Natural killer cell (primary cell): Measurements from ENCODE around the gene SLC6A18. TPM values are rescaled to one million over a fixed set of nuclear protein-coding genes. Genes with fewer than 3 reads are reported as not detected.

ENCODE experiments used
- ATAC-seq, 3 donors: fragments of 150-1000 bp in 2 of 3; fragments of 200-7000 bp in 1 of 3; cut with Tn5 transposase; 1 replicate in 1 of 3; 2 replicates in 2 of 3; pipeline ENCODE4 v1.10.0; 2021; ENCODE audit warnings: mild to moderate bottlenecking in 2 of 3, moderate library complexity in 2 of 3
- DNase-seq, 2 donors: peaks; one replicate each; pipeline versions ENCODE4 v3.0.0 to v3.0.0-alpha.2; 2013 to 2021; ENCODE audit warnings: mixed read lengths in 1 of 2
- H3K27ac ChIP-seq: one replicate; pipeline ENCODE4 v1.5.1; 2013; ENCODE audit warnings: mild to moderate bottlenecking, low read length
- H3K27me3 ChIP-seq: one replicate; pipeline ENCODE4 v1.6.1; 2013; ENCODE audit warnings: low read length; ENCODE audit not compliant: control insufficient read depth, insufficient read depth
- H3K36me3 ChIP-seq: one replicate; pipeline ENCODE4 v1.6.1; 2013; ENCODE audit warnings: low read length; ENCODE audit not compliant: control insufficient read depth, insufficient read depth
- H3K4me1 ChIP-seq: one replicate; pipeline ENCODE4 v1.6.1; 2013; ENCODE audit warnings: low read length; ENCODE audit not compliant: control insufficient read depth, insufficient read depth
- H3K4me3 ChIP-seq: one replicate; pipeline ENCODE4 v1.5.1; 2013; ENCODE audit warnings: low read length
- H3K9me3 ChIP-seq: one replicate; pipeline ENCODE4 v1.6.1; 2013; ENCODE audit warnings: low read length; ENCODE audit not compliant: control insufficient read depth, insufficient read depth
- H3K27ac Mint-ChIP-seq, 2 donors: one replicate each; pipeline ENCODE4 v1.8.0; 2022; ENCODE audit warnings: mild to moderate bottlenecking in 2 of 2, mixed read lengths in 2 of 2, moderate library complexity in 1 of 2
- H3K27me3 Mint-ChIP-seq, 2 donors: one replicate each; pipeline ENCODE4 v1.8.0; 2022; ENCODE audit warnings: low read depth in 2 of 2, mixed read lengths in 2 of 2
- H3K36me3 Mint-ChIP-seq: one replicate; pipeline ENCODE4 v1.8.0; 2022; ENCODE audit warnings: mixed read lengths
- H3K4me1 Mint-ChIP-seq, 2 donors: one replicate each; pipeline ENCODE4 v1.8.0; 2022; ENCODE audit warnings: mixed read lengths in 2 of 2
- H3K4me3 Mint-ChIP-seq: one replicate; pipeline ENCODE4 v1.8.0; 2022; ENCODE audit warnings: mild to moderate bottlenecking, moderate library complexity, mixed read lengths
- H3K9me3 Mint-ChIP-seq, 2 donors: one replicate each; pipeline ENCODE4 v1.8.0; 2022; ENCODE audit warnings: mixed read lengths in 2 of 2
- WGBS: methylation state at CpG from one replicate; pipeline ENCODE4 v1.1.7; 2013; ENCODE audit warnings: missing lambda C conversion rate; ENCODE audit not compliant: insufficient coverage; 5-methylcytosine and 5-hydroxymethylcytosine counted together
- intact Hi-C: fragments of 100-400 bp; cut with micrococcal nuclease; formaldehyde crosslinking; loops from one replicate; pipeline ENCODE4 v1.14.2; 2022
- total RNA-seq, 4 donors: library from RNA; stranded (reverse); fragments of 120-200 nt in 1 of 4; gene quantifications; one replicate each; pipeline versions ENCODE4 v1.2.3 to v1.2.4, GENCODE V29; 2013 to 2022
- TF ChIP-seq, protein P1 (sequence below): fragments of 200-600 bp; IDR thresholded peaks from one replicate; pipeline ENCODE4 v1.8.0; 2022; ENCODE audit warnings: antibody characterized with exemption

SLC6A18 gene
- total RNA-seq, 3 donors from 2014 or later (not counting 1 experiment from before 2014, with no cell fraction given): not detected

GRCh38 chr5:1256776-1257175 is 31.6 kb downstream of the SLC6A18 start:
- Mint-ChIP-seq H3K36me3 (no peaks in the 10 kb centered on the region), H3K4me3 (no peak overlapping the region), H3K4me1 (peaks cover 7 to 16% of the 10 kb centered on the region in 2 donors), H3K9me3 (no peaks in the 10 kb centered on the region), H3K27me3 (peaks cover 0 to 10% of the 10 kb centered on the region in 2 donors), H3K27ac (no peak overlapping the region)
- no peak overlapping the region for H3K27ac ChIP-seq
- WGBS: 94% methylated on average over 23 of the region's 23 CpGs
- H3K4me1 ChIP-seq: peaks cover 12% of the 10 kb centered on the region
- no peaks in the 10 kb centered on the region for H3K9me3 ChIP-seq
- intact Hi-C loops: no loop called here
- DNase-seq (no peak), ATAC-seq (no peak)
- TF ChIP-seq, protein P1, sequence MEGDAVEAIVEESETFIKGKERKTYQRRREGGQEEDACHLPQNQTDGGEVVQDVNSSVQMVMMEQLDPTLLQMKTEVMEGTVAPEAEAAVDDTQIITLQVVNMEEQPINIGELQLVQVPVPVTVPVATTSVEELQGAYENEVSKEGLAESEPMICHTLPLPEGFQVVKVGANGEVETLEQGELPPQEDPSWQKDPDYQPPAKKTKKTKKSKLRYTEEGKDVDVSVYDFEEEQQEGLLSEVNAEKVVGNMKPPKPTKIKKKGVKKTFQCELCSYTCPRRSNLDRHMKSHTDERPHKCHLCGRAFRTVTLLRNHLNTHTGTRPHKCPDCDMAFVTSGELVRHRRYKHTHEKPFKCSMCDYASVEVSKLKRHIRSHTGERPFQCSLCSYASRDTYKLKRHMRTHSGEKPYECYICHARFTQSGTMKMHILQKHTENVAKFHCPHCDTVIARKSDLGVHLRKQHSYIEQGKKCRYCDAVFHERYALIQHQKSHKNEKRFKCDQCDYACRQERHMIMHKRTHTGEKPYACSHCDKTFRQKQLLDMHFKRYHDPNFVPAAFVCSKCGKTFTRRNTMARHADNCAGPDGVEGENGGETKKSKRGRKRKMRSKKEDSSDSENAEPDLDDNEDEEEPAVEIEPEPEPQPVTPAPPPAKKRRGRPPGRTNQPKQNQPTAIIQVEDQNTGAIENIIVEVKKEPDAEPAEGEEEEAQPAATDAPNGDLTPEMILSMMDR: no peak
- H3K36me3 ChIP-seq: no peaks in the 10 kb centered on the region
- no peaks in the 10 kb centered on the region for H3K27me3 ChIP-seq
- no peak overlapping the region for H3K4me3 ChIP-seq

- intact Hi-C loops: no loop called here
- peaks cover 12% of the 10 kb centered on the region for H3K4me1 ChIP-seq
- WGBS: 89% methylated on average over 17 of the region's 17 CpGs
- H3K27ac ChIP-seq: no peak overlapping the region
- H3K36me3 Mint-ChIP-seq: no peaks in the 10 kb centered on the region
- H3K27me3 Mint-ChIP-seq: peaks cover 0 to 7% of the 10 kb centered on the region in 2 donors
- H3K9me3 ChIP-seq: no peaks in the 10 kb centered on the region
- H3K4me3 ChIP-seq: no peak overlapping the region
- peaks cover 7 to 11% of the 10 kb centered on the region in 2 donors for H3K4me1 Mint-ChIP-seq
- TF ChIP-seq, protein P1: no peak
- ATAC-seq: no peak
- H3K27ac Mint-ChIP-seq: no peak overlapping the region
- H3K9me3 Mint-ChIP-seq: no peaks in the 10 kb centered on the region
- H3K4me3 Mint-ChIP-seq: no peak overlapping the region
- H3K36me3 ChIP-seq: no peaks in the 10 kb centered on the region
- no peak for DNase-seq
- H3K27me3 ChIP-seq: no peaks in the 10 kb centered on the region
These were observed 32.2 kb downstream of the SLC6A18 start for GRCh38 chr5:1257363-1257762.

DNA sequence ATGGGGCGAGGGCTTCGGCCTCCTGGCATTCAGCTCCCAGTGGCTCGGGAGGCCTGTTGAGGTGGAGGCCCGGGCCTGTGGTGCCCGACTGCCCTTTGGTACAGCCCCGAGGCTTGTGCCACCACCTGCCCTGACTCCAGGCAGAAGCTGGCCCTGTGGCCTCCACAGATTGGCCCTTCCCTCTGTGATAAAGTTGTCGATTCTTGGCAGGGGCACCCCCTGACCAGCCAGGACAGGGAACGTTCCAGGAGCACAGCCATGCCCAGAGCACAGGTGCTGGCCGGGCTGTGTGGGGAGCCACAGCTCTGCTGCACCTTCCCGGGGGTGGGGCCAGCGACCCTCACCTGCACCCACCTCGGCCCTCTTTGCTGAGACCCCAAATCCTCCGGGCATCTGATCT is 32.7 kb downstream of the SLC6A18 start:
- WGBS: 93% methylated on average over 13 of the region's 13 CpGs

More for the DNA sequence above, 32.7 kb downstream of the SLC6A18 start:
- intact Hi-C loops: no loop called here
- Mint-ChIP-seq H3K36me3 (no peaks in the 10 kb centered on the region), H3K4me1 (peaks cover 7 to 11% of the 10 kb centered on the region in 2 donors), H3K27ac (no peak overlapping the region), H3K4me3 (no peak overlapping the region), H3K27me3 (peaks cover 0 to 7% of the 10 kb centered on the region in 2 donors), H3K9me3 (no peaks in the 10 kb centered on the region)
- ATAC-seq (no peak), DNase-seq (no peak)
- H3K9me3 ChIP-seq: no peaks in the 10 kb centered on the region
- H3K27ac ChIP-seq: no peak overlapping the region
- peaks cover 12% of the 10 kb centered on the region for H3K4me1 ChIP-seq
- H3K27me3 ChIP-seq: no peaks in the 10 kb centered on the region
- TF ChIP-seq, protein P1: no peak
- H3K36me3 ChIP-seq: no peaks in the 10 kb centered on the region
- no peak overlapping the region for H3K4me3 ChIP-seq
